ENCODE measurements around the gene RNH1.

RNH1 gene

GRCh38 chr11:506995-507726 is at the start of gene RNH1:
Gene RNH1 (minus strand): TSS chr11:507242. CDS start chr11:502162, 5,080 bp downstream.
- peak; percentile 100 for DNase-seq

GRCh38 chr11:555780-556661 is 49.0 kb upstream of the RNH1 start:
- no peak for DNase-seq

- no peak for DNase-seq
Measured at GRCh38 chr11:555227-555779, 48.3 kb upstream of the RNH1 start.

- DNase-seq = peak; percentile 60 to 71
Measured at GRCh38 chr11:554428-555226, 47.6 kb upstream of the RNH1 start.

- DNase-seq = no peak
Measured at GRCh38 chr11:553988-554340, 46.9 kb upstream of the RNH1 start.

- DNase-seq = no peak
Measured at GRCh38 chr11:553083-553987, 46.3 kb upstream of the RNH1 start.

- DNase-seq = no peak
Measured at GRCh38 chr11:551596-551995, 44.6 kb upstream of the RNH1 start.

GRCh38 chr11:551131-551530 is 44.1 kb upstream of the RNH1 start:
- no peak for DNase-seq

GRCh38 chr11:550746-551085 is 43.7 kb upstream of the RNH1 start:
- no peak for DNase-seq

- DNase-seq = no peak
Measured at GRCh38 chr11:550021-550745, 43.1 kb upstream of the RNH1 start.

- DNase-seq = no peak
Measured at GRCh38 chr11:548700-549603, 41.9 kb upstream of the RNH1 start.

GRCh38 chr11:545171-545570 is 38.1 kb upstream of the RNH1 start:
- no peak for DNase-seq

GRCh38 chr11:544817-545166 is 37.8 kb upstream of the RNH1 start:
- DNase-seq = no peak

- no peak for DNase-seq
Measured at GRCh38 chr11:541433-541885, 34.4 kb upstream of the RNH1 start.

GRCh38 chr11:540583-541432 is 33.8 kb upstream of the RNH1 start:
- DNase-seq = no peak

- no peak for DNase-seq
Measured at GRCh38 chr11:539971-540481, 33.0 kb upstream of the RNH1 start.

- DNase-seq = no peak
Measured at GRCh38 chr11:538431-539051, 31.5 kb upstream of the RNH1 start.

GRCh38 chr11:537622-538430 is 30.8 kb upstream of the RNH1 start:
- DNase-seq = no peak
